GM18858 (cell line): Measurements from ENCODE around the gene C16orf95.
"Not testable (repeated sequence)": the region's sequence is repeated elsewhere in the genome, so short reads cannot be mapped to it uniquely, and the experiment has no call there.

ENCODE experiments used
- ATAC-seq: cut with Tn5 transposase; IDR thresholded peaks from one replicate; pipeline ENCODE4 v1.9.1; 2021; ENCODE audit not compliant: unreplicated experiment

Gene C16orf95

DNA sequence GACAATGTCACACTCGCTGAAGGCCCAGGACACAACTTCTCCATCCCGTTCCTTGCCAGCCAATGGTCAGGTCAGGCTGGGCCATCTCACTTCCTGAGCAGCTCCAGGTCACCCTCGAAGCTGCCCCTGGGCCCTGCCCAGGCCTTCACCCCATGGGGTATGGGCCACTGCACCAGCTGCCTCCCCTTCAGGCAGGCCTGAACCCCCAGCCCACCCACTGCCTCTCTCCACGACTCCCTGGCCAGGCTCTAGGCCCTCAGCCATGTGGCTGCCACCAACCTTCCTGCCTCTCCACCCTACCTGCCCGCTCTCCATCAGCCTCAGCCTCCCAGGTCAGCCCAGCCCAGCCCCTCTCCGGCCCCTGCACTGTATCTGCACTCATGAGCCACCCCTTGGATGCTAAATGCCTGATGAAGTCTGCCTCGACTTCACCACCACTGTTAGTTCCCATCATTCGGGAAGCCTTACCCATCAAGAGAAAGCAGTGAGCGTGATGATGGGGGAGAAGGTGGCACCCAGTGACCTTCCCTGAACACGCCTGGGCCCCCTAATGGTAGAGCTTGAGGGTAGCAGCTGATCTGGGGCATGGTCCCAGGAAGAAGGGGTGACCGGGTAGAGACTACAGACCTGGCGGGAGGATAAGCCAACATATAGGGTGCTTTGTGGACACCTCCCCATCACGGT is 30.9 kb upstream of the C16orf95 start:
- no peak for ATAC-seq

DNA sequence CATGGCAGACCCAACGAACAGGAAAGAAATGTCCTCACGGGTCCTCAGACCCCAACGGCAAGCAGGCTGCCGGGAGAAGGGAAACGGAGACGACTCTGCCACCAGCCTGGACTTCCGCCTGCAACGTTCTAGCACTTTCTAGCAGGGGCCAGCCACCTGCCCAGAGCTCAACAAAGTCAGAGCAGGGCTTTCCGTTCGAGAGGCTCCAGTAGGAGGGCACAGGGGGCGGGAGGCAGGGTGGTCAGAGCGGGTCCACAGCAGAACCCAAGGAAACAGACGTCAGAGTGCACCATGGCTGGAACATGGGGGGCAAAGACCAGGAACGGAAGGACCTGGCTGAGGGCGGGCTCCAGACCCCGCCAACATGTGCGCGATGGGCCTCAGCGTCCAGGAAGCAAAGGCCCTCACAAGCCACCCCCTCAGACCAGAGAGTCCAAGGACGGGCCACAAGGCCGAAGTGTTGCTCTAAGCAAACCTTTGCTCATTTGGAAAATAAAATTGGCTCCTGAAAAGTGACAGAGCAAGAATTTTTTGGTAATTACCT is 29.4 kb upstream of the C16orf95 start:
- no peak for ATAC-seq

DNA sequence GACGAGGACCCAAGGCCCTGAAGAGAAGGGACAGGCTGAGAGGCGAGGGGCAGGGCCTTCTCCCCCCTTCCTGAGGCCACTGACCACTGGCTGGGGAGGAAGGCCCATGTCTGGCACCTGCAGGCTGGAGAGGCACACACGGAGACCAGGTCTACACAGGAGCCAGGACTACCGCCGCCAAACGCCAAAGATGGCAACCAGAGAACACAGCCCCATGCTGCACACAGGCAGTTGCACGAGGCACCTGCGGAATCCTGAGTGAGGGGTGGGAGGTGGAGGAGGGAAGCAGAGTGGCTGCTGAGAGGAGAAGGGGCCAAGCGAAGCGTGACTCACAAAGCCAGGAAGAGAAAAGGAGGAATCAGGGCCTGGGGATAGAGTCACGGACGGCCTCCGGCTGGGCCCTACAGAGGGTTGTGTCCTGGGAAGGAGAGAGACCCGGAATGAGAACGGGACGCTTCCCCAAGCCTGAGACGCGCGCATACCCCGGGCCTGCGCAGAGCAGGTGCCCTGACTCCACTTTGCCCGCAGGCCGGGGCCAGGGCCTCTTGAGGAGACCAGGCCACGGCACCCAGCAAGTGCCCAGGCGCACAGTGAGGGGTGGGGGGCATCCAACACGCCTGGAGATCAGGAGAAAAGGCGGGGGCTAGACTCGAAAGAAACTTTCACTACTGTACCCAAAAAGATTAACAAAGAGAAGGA is 28.7 kb upstream of the C16orf95 start:
- ATAC-seq = no peak

DNA sequence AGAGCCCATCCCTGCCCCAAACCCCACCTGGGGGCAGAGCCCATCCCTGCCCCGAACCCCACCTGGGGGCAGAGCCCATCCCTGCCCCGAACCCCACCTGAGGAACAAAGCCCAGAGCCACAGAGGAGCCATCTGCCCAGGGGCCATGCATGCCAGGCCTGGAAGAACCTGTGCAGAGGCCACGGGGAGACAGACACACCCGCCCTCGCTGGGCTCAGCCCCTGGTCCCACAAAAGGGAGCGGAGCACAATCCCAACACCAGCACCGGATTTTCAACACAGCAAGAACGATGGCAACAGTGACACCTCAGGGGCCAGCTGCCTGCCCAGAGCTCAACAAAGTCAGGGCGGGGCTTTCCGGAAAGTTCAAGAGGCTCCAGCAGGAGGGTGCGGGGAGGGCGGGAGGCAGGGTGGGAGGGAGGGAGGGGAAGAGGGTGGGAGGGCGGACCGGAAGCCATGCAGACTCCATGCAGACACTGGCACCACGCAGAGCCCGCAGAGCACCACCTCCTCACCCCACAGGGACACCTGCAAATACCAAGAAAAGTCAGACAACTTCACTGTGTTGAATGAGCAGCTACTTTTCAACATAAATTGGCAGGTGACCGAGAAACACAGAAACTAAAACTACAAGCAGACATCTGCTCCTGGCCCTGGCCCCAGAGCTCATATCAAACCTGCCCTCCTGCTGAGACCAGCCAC is 27.9 kb upstream of the C16orf95 start:
- no peak for ATAC-seq

DNA sequence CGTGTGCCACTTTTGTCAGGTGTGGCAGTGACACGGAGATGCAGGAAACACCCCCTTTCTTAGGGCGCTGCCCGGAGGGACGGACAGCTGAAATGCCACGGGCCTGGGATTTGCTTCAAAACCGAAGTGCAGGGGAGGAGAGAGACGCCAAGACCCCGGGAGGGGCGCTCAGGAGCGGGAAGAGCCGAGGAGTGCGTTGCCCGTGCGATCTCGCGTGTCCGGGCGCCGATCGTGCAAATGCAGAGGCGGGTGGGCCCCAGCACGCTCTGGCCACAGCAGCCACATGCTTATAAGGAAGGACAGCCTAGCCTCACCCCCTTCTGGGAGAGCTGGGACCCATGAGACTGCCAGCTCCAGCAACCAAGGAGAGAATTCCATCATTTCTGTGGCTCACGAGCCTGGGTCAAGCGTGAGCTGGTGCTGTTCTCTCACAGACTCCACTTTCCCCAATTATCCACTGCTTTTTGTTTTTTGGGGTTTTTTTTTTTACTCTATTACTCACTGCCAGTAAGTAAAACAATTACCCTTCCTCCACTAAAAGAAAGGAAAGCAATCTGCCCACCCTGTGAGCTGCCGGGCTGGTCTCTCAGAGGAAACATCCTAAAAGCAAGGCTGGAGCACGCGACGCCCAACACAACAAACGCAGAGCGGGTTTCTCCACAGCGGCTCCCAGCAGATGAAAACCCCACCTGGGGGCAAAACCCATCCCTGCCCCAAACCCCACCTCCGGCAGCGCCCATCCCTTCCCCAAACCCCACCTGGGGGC is 27.2 kb upstream of the C16orf95 start:
- ATAC-seq = no peak

DNA sequence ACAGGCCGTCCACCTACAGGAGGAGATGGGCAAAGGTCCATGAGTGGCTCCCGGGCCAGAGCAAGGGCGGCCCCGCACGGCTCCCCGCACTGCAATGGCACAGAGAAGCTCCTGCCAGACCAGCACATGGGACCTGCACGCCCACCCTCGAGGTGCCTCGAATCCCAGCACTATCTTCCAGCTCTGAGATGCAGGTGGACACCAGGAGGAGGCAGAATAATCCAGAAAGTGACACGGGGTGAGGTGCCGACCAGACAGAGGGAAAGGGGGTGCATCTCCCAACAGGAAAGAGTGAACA is 26.5 kb upstream of the C16orf95 start:
- ATAC-seq = no peak

DNA sequence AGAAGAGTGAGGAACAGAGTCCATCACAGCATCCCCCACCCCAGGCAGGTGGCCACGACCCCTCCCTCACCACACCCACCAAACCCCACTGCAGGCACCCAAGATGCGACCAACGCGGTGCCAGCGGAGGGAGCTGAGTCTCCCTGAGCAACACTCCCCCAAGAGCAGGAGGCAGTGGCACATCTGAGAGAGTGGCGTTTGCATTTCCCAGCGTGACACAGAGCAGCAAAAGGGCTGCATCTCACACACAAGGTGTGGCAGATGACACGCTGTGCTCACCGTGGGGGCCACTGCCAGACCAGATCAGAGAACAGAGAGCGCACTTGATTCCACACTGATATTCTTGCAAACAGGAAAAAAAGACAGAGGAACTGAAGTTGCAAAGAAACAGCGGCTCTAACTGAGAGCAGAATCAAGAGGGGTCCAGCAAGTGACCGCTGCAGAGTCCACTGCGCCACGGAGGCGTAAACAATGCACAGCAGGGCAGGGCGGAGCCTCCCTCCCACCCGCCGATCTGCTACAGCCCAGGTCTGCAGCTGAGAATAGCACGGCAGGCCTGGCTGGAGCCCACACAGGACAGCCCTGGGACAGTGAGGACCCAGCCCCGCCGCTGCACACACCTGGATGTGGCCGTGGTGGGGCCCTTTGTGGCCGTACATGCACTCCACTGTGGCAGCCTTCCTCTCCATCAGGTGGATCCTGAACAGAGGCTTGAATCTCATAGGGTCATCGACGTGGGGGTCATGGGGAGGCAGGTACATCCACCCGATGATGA is 26.0 kb upstream of the C16orf95 start:
- ATAC-seq = no peak

DNA sequence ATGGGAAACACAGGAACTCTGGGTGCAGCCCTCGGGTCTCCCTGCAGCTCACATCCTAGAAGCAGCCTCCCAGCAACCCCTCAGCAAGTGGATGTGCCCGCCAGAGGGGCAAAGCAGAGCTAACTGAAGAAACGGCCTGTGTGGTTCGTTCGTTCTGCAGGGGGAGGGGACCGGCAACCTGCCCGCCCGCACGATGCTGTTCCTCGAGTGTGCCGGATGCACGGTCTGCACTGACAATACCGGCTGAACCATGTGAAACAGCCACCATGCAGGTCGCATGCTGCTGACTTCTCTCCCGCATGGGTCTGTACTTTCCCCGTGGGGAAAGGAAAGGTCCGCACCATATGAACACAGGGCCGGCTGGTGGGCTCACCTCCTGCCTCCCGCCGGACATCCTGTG is 25.3 kb upstream of the C16orf95 start:
- no peak for ATAC-seq

DNA sequence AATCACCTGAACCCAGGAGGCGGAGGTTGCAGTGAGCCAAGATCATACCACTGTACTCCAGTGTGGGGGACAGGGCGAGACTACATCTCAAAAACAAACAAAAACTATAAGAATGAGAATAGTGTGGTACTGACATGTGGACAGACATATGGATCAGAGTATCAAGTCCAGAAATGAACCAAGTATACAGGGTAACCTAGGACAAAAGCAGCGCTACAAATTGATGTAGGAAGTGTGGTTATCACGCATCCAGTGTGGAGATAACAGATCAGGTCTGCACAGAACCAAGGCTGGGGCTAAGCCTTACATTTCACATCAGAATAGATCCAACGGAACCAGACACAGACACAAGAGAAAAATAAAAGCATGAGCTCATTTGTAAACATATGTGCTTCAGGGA is 23.0 kb upstream of the C16orf95 start:
- ATAC-seq = no peak

DNA sequence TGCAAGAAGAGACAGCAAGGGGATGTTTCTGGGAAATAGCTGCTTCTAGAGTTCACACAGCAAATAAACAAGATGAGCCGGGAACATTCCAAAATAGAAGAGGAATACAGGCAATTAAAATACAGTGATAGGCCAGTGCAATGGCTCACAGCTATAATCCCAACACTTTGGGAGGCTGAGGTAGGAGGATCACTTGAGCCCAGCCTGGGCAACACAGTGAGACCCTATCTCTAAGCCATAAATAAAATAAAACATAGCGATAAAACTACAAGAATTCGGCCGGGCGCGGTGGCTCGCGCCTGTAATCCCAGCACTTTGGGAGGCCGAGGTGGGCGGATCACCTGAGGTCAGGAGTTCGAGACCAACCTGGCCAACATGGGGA is 22.5 kb upstream of the C16orf95 start:
- ATAC-seq = not testable (repeated sequence)

DNA sequence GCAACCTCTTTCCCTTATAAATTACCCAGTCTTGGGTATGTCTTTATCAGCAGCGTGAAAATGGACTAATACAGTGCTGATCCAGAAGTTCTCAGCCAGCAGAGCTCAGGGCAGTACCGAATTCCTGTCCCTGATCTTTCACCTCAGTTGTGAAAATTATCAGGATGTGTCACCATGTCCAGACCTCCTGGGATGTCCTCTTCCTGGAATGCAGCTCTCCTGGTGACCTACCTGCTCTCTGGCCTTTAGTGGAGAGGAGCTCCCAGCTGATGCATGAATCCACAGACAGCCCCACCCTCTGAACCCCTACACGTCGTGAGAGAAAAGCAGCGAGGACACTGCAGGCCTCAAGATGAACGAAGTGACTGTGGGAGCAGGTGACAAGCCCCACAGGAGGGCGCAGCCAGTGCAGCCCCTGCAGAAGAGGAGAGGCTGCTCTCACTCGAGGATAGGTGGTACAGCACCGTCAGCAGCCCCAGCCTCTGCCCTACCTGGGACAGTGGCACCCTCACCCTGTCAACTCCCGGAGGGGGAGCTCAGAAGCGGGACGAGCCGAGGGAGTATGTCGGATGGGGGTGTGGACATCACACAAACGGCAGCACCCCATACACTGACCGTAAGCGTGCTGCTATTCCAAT is 22.0 kb upstream of the C16orf95 start:
- no peak for ATAC-seq

DNA sequence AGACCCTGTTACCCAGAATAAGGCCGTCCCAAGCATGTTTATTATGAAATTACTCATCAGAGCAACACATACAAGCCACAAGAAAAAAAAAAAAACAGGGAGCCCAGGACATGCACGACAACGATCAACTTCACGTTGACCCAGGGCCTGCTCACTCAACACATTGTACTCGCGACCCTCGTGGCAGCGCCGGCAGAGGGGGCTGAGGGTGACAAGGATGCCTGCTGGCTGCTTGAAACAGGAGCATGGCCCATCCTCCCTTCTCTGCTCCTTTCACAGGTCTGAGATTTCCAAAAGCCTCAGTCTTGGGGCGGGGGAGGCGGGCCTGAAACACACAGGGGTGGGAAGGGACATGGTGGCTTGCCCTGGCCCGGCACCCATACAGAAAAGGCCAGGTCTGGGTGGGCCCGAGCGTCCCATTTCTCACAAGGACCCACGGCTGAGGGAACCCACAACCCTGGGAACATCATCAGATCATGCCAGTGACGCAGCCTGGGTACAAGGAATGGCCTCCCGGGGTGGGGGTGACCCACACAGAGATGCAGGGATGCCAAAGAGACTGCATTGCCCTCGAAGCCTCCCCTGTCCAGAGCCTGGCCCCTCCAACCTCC is 21.1 kb upstream of the C16orf95 start:
- ATAC-seq = no peak

DNA sequence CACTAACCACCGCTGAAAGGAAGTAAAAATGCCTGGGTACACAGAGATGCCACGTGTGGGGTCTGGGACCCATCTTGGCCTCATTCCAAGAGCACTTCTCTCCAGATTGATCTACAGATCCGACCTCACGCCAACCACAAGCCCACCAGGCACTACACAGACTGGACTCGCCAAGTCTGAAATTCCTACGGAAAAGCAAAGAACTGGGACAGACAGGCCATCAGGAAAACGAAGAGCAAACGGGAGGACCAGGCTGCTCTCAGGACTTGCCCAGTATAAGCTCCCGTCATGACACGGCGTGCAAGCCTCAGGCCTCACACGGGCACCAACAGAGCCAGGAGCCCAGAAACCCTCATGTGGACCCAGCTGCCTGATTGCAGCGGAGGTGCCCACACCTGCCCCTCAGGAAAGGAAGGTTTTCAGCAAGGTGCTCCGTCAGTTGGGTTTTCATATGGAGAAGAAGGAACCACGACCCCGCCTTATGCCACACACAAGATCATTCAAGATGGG is 20.1 kb upstream of the C16orf95 start:
- ATAC-seq = no peak

DNA sequence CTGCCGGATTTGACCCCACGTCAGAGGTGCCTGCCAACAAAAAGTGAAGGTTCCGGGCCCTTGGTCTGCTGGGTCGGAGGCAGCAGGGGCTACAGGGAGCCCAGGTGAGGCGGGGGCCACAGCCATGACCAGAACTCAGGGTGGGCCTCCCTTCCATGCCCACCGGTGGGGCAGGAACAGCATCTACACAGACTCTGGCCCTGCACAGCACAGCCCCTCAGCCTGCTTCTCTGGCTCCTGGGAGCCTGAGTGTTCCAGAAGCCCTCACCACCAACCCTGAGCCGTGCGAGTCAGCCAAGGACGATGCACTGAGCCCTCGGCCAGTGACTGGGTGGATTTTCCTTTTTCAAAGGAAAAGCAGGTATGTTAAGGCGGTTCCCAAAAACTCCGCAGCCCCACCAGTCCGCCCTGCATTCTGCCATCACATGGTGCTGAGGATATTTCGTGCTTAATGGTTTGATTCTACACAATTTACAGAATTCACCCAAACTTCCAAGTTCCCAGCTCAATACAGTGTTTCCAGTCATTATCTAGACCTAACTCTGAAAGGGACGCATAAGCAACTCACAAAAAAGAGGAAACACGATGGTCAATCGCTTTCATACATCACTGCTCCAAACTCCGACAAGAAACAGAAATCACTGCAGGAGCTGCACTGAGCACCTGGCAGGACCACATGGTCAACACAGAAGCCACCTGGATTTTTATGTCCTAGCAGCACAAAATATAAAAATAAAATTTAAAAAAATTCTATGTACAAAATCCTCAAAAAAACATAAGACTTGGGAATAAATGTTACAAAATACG is 19.4 kb upstream of the C16orf95 start:
- no peak for ATAC-seq

DNA sequence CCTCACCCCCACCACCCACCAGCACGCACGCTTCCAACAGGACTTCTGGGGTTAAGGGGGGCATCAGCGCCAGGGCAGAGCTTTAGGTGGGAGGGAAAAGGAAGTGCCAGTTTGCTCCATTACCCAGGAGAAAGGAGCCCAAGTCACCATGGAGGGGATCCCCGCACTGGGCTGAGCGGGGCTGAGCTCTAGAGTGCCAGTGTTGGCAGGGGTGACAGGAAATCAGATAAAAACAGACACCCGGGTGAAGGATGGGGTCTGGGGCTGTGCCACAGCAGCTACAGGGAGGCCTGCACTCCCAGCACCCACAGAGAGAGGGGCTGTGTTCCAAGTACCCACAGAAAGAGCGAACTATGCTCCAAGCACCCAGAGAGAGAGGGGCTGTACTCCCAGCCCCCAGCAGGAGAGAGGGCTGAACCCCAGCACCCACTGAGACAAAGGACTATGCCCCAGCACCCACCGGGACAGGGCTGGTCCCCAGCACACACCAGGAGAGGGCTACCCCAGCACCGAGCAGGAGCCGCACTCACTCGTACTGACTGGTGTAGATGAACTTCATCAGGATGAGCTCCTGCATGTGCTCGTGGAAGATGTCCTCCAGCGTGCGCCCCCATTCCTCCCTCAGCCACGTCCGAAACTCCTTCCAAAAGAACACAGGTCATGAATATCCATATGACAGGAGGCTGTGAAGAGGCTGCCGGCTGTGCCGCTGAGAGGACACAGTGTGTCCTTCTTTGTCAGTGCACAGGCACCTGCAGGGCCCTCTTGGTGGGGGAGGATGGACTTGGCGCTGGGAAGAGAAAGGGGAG is 18.6 kb upstream of the C16orf95 start:
- ATAC-seq = no peak

DNA sequence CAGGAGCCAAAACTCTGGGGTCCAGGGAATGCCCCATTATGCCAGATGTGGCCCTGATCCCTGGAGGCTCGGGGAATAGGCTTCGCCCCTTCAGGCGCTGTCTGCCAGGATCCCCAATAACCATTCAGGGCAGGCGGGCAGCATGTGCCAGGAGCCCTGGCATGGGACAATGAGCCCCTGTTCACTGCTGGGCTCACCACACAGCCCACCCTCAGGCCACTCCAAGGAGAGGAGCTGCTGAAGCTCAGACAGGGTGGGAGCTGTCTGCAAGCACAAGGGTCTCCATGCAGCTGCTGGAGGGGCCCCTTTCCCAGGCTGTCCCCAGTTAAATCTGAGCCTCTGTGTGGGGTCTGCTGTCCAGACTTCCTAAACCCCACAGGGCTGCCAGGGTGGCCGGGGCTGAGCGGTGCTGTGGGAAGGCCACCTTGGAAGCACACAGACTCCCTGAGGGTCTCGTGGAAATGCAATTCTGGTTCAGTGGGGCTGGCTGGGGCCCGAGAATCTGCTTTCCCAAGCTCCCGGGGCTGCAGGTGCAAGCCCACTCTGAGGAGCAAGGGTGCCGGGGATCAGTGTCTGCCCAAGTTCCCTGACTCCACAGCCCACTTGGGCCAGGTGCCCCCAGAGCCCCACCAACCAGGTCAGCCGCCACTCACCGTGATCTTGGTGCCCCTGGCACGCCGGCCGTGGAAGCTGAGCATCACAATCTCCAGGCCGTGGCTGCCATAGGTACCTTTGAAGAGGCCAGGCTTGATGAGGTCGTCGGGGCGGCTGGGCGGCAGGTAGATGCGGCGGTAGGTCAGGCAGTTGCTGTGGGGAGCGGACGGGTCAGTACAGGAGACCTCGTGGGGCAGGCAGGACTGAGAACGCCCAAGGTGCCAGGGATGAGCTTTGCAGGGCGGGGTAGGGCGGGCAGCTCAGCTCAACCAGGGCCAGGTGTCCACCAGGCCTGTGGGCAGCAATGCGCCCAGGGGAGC is 17.7 kb upstream of the C16orf95 start:
- no peak for ATAC-seq
